H9 (cell line): ENCODE results near the gene ELOVL3. TPM values are rescaled to one million over a fixed set of nuclear protein-coding genes. Genes with fewer than 3 reads are reported as not detected.

ENCODE experiments used
- DNase-seq: peaks from one replicate; pipeline ENCODE4 v3.0.0-alpha.2; 2017
- H2AFZ ChIP-seq: one replicate; pipeline ENCODE4 v1.6.1; 2013; ENCODE audit warnings: mild to moderate bottlenecking, low read length, control low read depth, moderate library complexity
- H2AK5ac ChIP-seq: 2 replicates; pipeline ENCODE4 v1.6.1; 2013; ENCODE audit warnings: low read length, control low read depth, mixed read lengths; ENCODE audit not compliant: insufficient read length
- H2BK120ac ChIP-seq: one replicate; pipeline ENCODE4 v1.6.1; 2013; ENCODE audit warnings: low read depth, mild to moderate bottlenecking, low read length, control low read depth, inconsistent platforms; ENCODE audit not compliant: poor library complexity, severe bottlenecking
- H2BK12ac ChIP-seq: 2 replicates; pipeline ENCODE4 v1.6.1; 2013; ENCODE audit warnings: low read length, control low read depth, mixed read lengths, low read depth; ENCODE audit not compliant: insufficient read length
- H2BK15ac ChIP-seq: 2 replicates; pipeline ENCODE4 v1.6.1; 2013; ENCODE audit warnings: low read depth, low read length, control low read depth
- H2BK20ac ChIP-seq: one replicate; pipeline ENCODE4 v1.6.1; 2013; ENCODE audit warnings: low read depth, mild to moderate bottlenecking, low read length, control low read depth, inconsistent platforms; ENCODE audit not compliant: poor library complexity, severe bottlenecking
- H2BK5ac ChIP-seq: 2 replicates; pipeline ENCODE4 v1.6.1; 2013; ENCODE audit warnings: low read length, control low read depth, mixed read lengths; ENCODE audit not compliant: insufficient read length
- H3K14ac ChIP-seq: 2 replicates; pipeline ENCODE4 v1.6.1; 2013; ENCODE audit warnings: low read length, control low read depth; ENCODE audit not compliant: insufficient read depth
- H3K18ac ChIP-seq: 2 replicates; pipeline ENCODE4 v1.6.1; 2013; ENCODE audit warnings: low read depth, mild to moderate bottlenecking, mixed read lengths, low read length, control low read depth; ENCODE audit not compliant: insufficient read length
- H3K23ac ChIP-seq: 2 replicates; pipeline ENCODE4 v1.6.1; 2013; ENCODE audit warnings: low read length, control low read depth, mixed read lengths, low read depth; ENCODE audit not compliant: insufficient read length
- H3K23me2 ChIP-seq: 2 replicates; pipeline ENCODE4 v1.6.1; 2013; ENCODE audit warnings: low read depth, mild to moderate bottlenecking, mixed read lengths, low read length, control low read depth; ENCODE audit not compliant: insufficient read length, poor library complexity, severe bottlenecking
- H3K27ac ChIP-seq: 2 replicates; pipeline ENCODE4 v1.5.1; 2013; ENCODE audit warnings: low read length, control low read depth, mixed read lengths, low read depth; ENCODE audit not compliant: insufficient read length
- H3K27me3 ChIP-seq: 2 replicates; pipeline ENCODE4 v1.6.1; 2013; ENCODE audit warnings: low read length, control low read depth, inconsistent platforms; ENCODE audit not compliant: insufficient read depth
- H3K4ac ChIP-seq: 2 replicates; pipeline ENCODE4 v1.6.1; 2013; ENCODE audit warnings: low read depth, mild to moderate bottlenecking, control low read depth, inconsistent platforms, low read length, moderate library complexity
- H3K4me1 ChIP-seq: 2 replicates; pipeline ENCODE4 v1.6.1; 2013; ENCODE audit warnings: low read length, control low read depth, inconsistent platforms; ENCODE audit not compliant: insufficient read depth
- H3K4me2 ChIP-seq: 2 replicates; pipeline ENCODE4 v1.6.1; 2013; ENCODE audit warnings: low read length, control low read depth, mixed read lengths; ENCODE audit not compliant: insufficient read length, insufficient read depth
- H3K56ac ChIP-seq: 2 replicates; pipeline ENCODE4 v1.6.1; 2013; ENCODE audit warnings: low read depth, mild to moderate bottlenecking, mixed read lengths, low read length, control low read depth; ENCODE audit not compliant: insufficient read length
- H3K79me1 ChIP-seq: 2 replicates; pipeline ENCODE4 v1.6.1; 2013; ENCODE audit warnings: low read depth, mild to moderate bottlenecking, moderate library complexity, low read length, control low read depth, inconsistent platforms; ENCODE audit not compliant: insufficient read depth, poor library complexity, severe bottlenecking
- H3K79me2 ChIP-seq: 2 replicates; pipeline ENCODE4 v1.6.1; 2013; ENCODE audit warnings: low read length, control low read depth, inconsistent platforms; ENCODE audit not compliant: insufficient read depth
- H3K9ac ChIP-seq: 2 replicates; pipeline ENCODE4 v1.6.1; 2013; ENCODE audit warnings: low read length, control low read depth, mixed read lengths; ENCODE audit not compliant: insufficient read length; ENCODE audit errors: extremely low read depth
- H3K9me3 ChIP-seq: one replicate; pipeline ENCODE4 v1.6.1; 2013; ENCODE audit warnings: low read depth, low read length, inconsistent platforms; ENCODE audit not compliant: control insufficient read depth
- H3T11ph ChIP-seq: one replicate; pipeline ENCODE4 v1.6.1; 2013; ENCODE audit warnings: mild to moderate bottlenecking, low read length, control low read depth, inconsistent platforms
- H4K20me1 ChIP-seq: one replicate; pipeline ENCODE4 v1.6.1; 2013; ENCODE audit not compliant: control insufficient read depth, insufficient read length, insufficient read depth
- H4K5ac ChIP-seq: 2 replicates; pipeline ENCODE4 v1.6.1; 2013; ENCODE audit warnings: low read depth, mild to moderate bottlenecking, mixed read lengths, low read length, control low read depth; ENCODE audit not compliant: insufficient read length
- H4K8ac ChIP-seq: replicated peaks from 2 replicates; pipeline ENCODE4 v1.6.1; 2013; ENCODE audit warnings: low read length, control low read depth, mixed read lengths, low read depth; ENCODE audit not compliant: insufficient read length
- H4K91ac ChIP-seq: 2 replicates; pipeline ENCODE4 v1.6.1; 2013; ENCODE audit warnings: low read depth, mild to moderate bottlenecking, moderate library complexity, mixed read lengths, low read length, control low read depth; ENCODE audit not compliant: insufficient read length
- H3K27ac Mint-ChIP-seq, 3 experiments: 2 replicates in 2 of 3; 3 replicates in 1 of 3; pipeline ENCODE4 v1.8.0; 2020 to 2021; ENCODE audit warnings: mixed read lengths in 3 of 3, mild to moderate bottlenecking in 1 of 3, moderate library complexity in 1 of 3
- H3K27me3 Mint-ChIP-seq: 2 replicates; pipeline ENCODE4 v1.8.0; 2021; ENCODE audit warnings: low read depth, mild to moderate bottlenecking, moderate library complexity, mixed read lengths
- H3K36me3 Mint-ChIP-seq, 3 experiments: 2 replicates in 2 of 3; 3 replicates in 1 of 3; pipeline ENCODE4 v1.8.0; 2020 to 2021; ENCODE audit warnings: low read depth in 3 of 3, mixed read lengths in 3 of 3; ENCODE audit not compliant: insufficient read depth in 1 of 3
- H3K4me1 Mint-ChIP-seq, 2 experiments: 2 replicates each; pipeline ENCODE4 v1.8.0; 2020; ENCODE audit warnings: mixed read lengths in 2 of 2
- H3K4me3 Mint-ChIP-seq, 2 experiments: 2 replicates in 1 of 2; 3 replicates in 1 of 2; pipeline ENCODE4 v1.8.0; 2020 to 2021; ENCODE audit warnings: mild to moderate bottlenecking in 2 of 2, mixed read lengths in 2 of 2, moderate library complexity in 1 of 2
- H3K9me3 Mint-ChIP-seq, 2 experiments: 2 replicates in 1 of 2; 3 replicates in 1 of 2; pipeline ENCODE4 v1.8.0; 2020; ENCODE audit warnings: mild to moderate bottlenecking in 2 of 2, mixed read lengths in 2 of 2, moderate library complexity in 1 of 2
- WGBS: extraction: QIAGEN DNeasy Blood & Tissue Kit; methylation state at CpG from one replicate; pipeline ENCODE4 v1.1.7; 2013; ENCODE audit warnings: missing lambda C conversion rate, low lambda C conversion rate, mixed read lengths; ENCODE audit not compliant: insufficient read length; ENCODE audit errors: extremely low coverage; 5-methylcytosine and 5-hydroxymethylcytosine counted together
- total RNA-seq: library from RNA; stranded (reverse); gene quantifications from 2 replicates; pipeline ENCODE4 v1.2.1, GENCODE V29; 2021
- TF ChIP-seq, protein P1 (sequence below): fragments of 200-600 bp; sonication (generic); conservative IDR thresholded peaks from 3 replicates; pipeline ENCODE4 v1.8.0; 2021; ENCODE audit warnings: antibody characterized with exemption, mild to moderate bottlenecking

ELOVL3 gene
- total RNA-seq, 1 experiment from 2014 or later, result not detected

DNA sequence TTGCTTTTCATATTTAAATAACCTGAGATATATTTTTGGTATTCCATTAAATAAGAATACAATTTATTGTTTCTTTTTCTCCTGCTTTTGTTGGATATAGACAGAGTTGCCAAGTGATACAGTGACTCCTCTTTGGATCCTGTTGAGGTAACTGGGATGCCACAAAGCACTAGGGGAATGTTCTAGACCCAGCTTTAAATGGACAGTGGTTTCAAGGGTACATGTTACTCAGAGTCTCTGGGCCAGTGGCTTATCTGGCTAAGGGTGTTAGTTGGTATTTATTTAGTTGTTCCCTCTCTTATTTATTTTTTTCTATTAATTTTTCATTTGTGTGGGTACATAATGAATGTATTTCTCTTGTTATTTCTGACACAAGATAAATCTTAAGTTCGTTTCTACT, 28.3 kb downstream of the ELOVL3 start:
- H3K27me3 Mint-ChIP-seq, result no peaks in the 10 kb centered on the region
- no peaks in the 10 kb centered on the region for H4K20me1 ChIP-seq
- no CpG with 5 or more reads among the region's 1 CpG for WGBS

More for the DNA sequence above, 28.3 kb downstream of the ELOVL3 start:
- no peaks in the 10 kb centered on the region; the same call in 1 of the 2 replicates for H3K79me2 ChIP-seq
- H3T11ph ChIP-seq, result no peak overlapping the region
- Mint-ChIP-seq H3K9me3 (no peaks in the 10 kb centered on the region), H3K27ac (no peak overlapping the region), H3K36me3 (peaks cover 0 to 2% (median 2%) of the 10 kb centered on the region in 3 experiments; a peak in 4 of 7 replicates), H3K4me1 (no peaks in the 10 kb centered on the region), H3K4me3 (no peak overlapping the region)
- H4K91ac ChIP-seq, result no peak overlapping the region
- no peak overlapping the region for H2BK120ac ChIP-seq
- H2AFZ ChIP-seq, result no peak overlapping the region
- H3K23ac ChIP-seq, result no peak overlapping the region
- no peak overlapping the region for H2BK15ac ChIP-seq
- no peaks in the 10 kb centered on the region for H3K27me3 ChIP-seq
- H3K4me1 ChIP-seq, result no peaks in the 10 kb centered on the region
- H2BK5ac ChIP-seq, result no peak overlapping the region
- H3K9ac ChIP-seq, result no peak overlapping the region
- no peak overlapping the region for H4K5ac ChIP-seq
- no peaks in the 10 kb centered on the region for H3K9me3 ChIP-seq
- H2AK5ac ChIP-seq, result no peak overlapping the region
- H3K4ac ChIP-seq, result no peak overlapping the region
- TF ChIP-seq, protein P1, sequence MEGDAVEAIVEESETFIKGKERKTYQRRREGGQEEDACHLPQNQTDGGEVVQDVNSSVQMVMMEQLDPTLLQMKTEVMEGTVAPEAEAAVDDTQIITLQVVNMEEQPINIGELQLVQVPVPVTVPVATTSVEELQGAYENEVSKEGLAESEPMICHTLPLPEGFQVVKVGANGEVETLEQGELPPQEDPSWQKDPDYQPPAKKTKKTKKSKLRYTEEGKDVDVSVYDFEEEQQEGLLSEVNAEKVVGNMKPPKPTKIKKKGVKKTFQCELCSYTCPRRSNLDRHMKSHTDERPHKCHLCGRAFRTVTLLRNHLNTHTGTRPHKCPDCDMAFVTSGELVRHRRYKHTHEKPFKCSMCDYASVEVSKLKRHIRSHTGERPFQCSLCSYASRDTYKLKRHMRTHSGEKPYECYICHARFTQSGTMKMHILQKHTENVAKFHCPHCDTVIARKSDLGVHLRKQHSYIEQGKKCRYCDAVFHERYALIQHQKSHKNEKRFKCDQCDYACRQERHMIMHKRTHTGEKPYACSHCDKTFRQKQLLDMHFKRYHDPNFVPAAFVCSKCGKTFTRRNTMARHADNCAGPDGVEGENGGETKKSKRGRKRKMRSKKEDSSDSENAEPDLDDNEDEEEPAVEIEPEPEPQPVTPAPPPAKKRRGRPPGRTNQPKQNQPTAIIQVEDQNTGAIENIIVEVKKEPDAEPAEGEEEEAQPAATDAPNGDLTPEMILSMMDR, result no peak
- H3K79me1 ChIP-seq, result peaks cover 3% of the 10 kb centered on the region
- no peak overlapping the region for H3K14ac ChIP-seq
- H2BK12ac ChIP-seq, result no peak overlapping the region
- no peak overlapping the region for H3K27ac ChIP-seq
- H4K8ac ChIP-seq, result no peak overlapping the region
- H3K56ac ChIP-seq, result no peak overlapping the region
- no peak overlapping the region for H2BK20ac ChIP-seq
- H3K23me2 ChIP-seq, result no peaks in the 10 kb centered on the region
- DNase-seq, result no peak
- H3K4me2 ChIP-seq, result no peak overlapping the region
- H3K18ac ChIP-seq, result no peak overlapping the region
